ENCODE measurements around the gene FAM110D.

- TF ChIP-seq SRF (IDR thresholded peaks at IDR 0.05; ENCODE audit: low read depth, low read length) (no peak), CHD1 (IDR thresholded peaks at IDR 0.05; ENCODE audit: low read depth, low read length) (no peak), CHD2 (IDR thresholded peaks at IDR 0.05; ENCODE audit: low read length) (no peak), CTCF (IDR thresholded peaks at IDR 0.05; ENCODE audit: control extremely low read depth in 1 of 3, insufficient read depth in 1 of 3, low read depth in 1 of 3, low read length in 3 of 3) (no peak), BRCA1 (IDR thresholded peaks at IDR 0.05; ENCODE audit: low read depth, low read length) (no peak)
Observed at GRCh38 chr1:26212726-26213125, 53.8 kb downstream of the FAM110D start.
